RWPE1 (cell line): Measurements from ENCODE around the gene RPL18A.
A peak's percentile ranks its signal among the peaks of the same experiment; 100 is the strongest.

Experiments used
- CTCF ChIA-PET: fragments of 350-600 bp; sonication (Branson Sonifier 250); formaldehyde crosslinking; extraction: SDS; loops from one replicate; lab custom pipeline; 2021; lab: Yijun Ruan, JAX
- POLR2A ChIA-PET: fragments of 400-600 bp; formaldehyde crosslinking; extraction: SDS; loops from one replicate; lab custom pipeline; 2020; ENCODE audit warnings: antibody characterized with exemption; ENCODE audit not compliant: low non-redundant PET; lab: Yijun Ruan, JAX
- DNase-seq: peaks from one replicate; pipeline ENCODE4 v3.0.0; 2012; ENCODE audit warnings: low spot score
- H3K27ac ChIP-seq: fragments of 450-650 bp; 2 replicates; pipeline ENCODE4 v1.5.1; 2017
- TF ChIP-seq, protein P1 (sequence below): fragments of 450-650 bp; conservative IDR thresholded peaks from 2 replicates; pipeline ENCODE4 v1.5.1; 2017; ENCODE audit warnings: low read depth, mild to moderate bottlenecking

Gene RPL18A

DNA sequence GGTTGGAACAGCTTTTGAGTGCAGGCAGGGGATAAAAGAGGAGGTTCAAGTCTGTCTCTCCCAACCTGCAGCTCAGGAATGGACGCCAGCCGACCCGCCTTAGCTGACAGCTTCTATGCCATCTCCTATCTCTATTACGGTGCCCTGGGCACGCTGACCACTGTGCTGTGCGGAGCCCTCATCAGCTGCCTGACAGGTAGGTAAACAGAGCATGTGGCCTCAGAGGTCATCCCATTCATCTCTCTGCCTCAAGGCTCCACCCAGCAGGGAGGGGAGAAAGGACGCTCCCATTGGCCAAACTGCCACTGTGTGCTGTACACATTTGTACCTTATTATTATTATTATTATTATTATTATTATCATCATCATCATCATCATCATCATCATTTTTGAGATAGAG lies 28.6 kb downstream of the RPL18A start:
- DNase-seq = no peak
- ChIA-PET POLR2A (no interaction called here), CTCF (no interaction called here)
- TF ChIP-seq, protein P1, sequence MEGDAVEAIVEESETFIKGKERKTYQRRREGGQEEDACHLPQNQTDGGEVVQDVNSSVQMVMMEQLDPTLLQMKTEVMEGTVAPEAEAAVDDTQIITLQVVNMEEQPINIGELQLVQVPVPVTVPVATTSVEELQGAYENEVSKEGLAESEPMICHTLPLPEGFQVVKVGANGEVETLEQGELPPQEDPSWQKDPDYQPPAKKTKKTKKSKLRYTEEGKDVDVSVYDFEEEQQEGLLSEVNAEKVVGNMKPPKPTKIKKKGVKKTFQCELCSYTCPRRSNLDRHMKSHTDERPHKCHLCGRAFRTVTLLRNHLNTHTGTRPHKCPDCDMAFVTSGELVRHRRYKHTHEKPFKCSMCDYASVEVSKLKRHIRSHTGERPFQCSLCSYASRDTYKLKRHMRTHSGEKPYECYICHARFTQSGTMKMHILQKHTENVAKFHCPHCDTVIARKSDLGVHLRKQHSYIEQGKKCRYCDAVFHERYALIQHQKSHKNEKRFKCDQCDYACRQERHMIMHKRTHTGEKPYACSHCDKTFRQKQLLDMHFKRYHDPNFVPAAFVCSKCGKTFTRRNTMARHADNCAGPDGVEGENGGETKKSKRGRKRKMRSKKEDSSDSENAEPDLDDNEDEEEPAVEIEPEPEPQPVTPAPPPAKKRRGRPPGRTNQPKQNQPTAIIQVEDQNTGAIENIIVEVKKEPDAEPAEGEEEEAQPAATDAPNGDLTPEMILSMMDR = no peak
- H3K27ac ChIP-seq = no peak overlapping the region

DNA sequence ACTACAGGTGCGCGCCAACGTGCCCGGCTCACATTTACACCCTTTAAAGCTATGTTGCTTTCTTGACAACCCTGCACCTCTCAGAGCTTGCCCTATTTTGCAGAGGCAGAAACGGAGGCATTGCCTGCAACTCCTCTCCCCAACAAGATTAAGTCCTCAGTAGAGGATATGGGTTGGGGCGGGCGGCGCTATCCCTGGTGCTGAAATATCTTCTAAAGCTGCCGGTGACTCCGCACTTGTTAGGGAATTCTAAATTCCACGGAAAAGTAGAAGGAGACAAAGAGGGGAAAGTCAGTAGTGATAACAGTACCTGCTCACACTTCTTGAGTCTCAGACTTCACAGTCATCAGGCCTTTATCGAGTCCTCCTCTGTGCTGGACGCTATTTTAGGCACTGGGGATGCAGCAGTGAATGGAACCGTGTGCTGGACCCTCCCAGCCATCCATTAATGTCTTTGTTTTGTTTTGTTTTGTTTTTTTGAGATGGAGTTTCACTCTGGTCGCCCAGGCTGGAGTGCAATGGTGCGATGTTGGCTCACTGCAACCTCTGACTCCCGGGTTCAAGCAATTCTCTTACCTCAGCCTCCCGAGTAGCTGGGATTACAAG lies 30.0 kb downstream of the RPL18A start:
- TF ChIP-seq, protein P1 = no peak
- ChIA-PET CTCF (interaction anchor here (0.6 to 1.1 kb wide), 2 partner anchors 26 to 159 kb away, joined by 3 to 7 read pairs; no protein-coding TSS in a partner anchor), POLR2A (no interaction called here)
- no peak overlapping the region for H3K27ac ChIP-seq
- DNase-seq = peak; percentile 67

- TF ChIP-seq, protein P1 = no peak
- ChIA-PET CTCF (no interaction called here), POLR2A (no interaction called here)
- no peak for DNase-seq
- H3K27ac ChIP-seq = no peak overlapping the region
Measured at GRCh38 chr19:17893766-17894165, 34.1 kb downstream of the RPL18A start.

DNA sequence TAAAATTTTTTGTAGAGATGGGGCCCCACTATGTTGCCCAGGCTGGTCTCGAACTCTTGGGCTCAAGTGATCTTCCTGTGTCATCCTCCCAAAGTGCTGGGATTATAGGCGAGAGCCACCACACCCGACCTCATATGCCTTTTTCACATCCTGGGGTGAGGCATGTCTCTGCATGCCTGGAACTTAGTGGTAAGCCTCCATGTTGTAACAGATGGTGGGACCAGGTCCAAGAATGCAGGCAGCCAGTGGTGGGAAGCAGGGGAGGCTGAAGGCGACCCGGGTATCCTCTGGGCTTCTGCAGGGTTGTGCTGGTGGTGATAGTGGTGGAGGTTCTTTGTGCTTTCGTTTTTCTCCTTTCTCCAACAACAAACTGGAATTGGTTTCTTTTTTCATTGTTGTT lies 43.0 kb downstream of the RPL18A start:
- TF ChIP-seq, protein P1 = no peak
- DNase-seq = peak; percentile 48
- H3K27ac ChIP-seq = peak overlapping the region; percentile 55
- ChIA-PET POLR2A (no interaction called here), CTCF (no interaction called here)

DNA sequence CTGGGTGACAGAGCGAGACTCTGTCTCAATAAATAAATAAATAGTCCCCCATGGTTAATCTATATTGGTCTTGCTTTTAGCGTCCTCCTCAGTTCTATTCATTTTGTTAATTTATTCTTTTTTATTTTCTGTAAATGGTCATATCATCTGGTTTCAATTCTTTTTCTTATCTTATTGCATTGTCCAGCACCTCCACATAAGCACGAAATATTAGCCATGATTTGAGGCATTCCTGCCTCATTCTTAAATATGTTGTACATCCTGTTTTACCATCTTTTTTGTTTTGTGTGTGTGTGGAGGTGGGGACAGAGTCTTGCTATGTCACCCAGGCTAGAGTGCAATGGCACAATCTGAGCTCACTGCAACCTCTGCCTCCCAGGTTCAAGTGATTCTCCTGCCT lies 48.5 kb downstream of the RPL18A start:
- TF ChIP-seq, protein P1 = no peak
- DNase-seq = no peak
- CTCF ChIA-PET = interaction anchor here (0.8 kb wide), 1 partner anchor 53 kb away, joined by 4 read pairs; no protein-coding TSS in a partner anchor
- H3K27ac ChIP-seq = no peak overlapping the region
- POLR2A ChIA-PET = interaction anchor here (1.1 kb wide), 1 partner anchor 24 kb away, joined by 3 read pairs; the partner anchor contains the start of gene CCDC124

- TF ChIP-seq, protein P1 = no peak
- DNase-seq = no peak
- ChIA-PET POLR2A (interaction anchor here (1.1 kb wide), 1 partner anchor 23 kb away, joined by 3 read pairs; the partner anchor contains the start of gene CCDC124), CTCF (interaction anchor here (0.5 to 0.8 kb wide), 3 partner anchors 17 to 251 kb away, joined by 3 to 4 read pairs (median 3); no protein-coding TSS in a partner anchor)
- H3K27ac ChIP-seq = peak overlapping the region; percentile 56
Measured at GRCh38 chr19:17909003-17909732, 49.5 kb downstream of the RPL18A start.
